Measurements from ENCODE around the gene TRIM54. TPM values are rescaled to one million over a fixed set of nuclear protein-coding genes. Genes with fewer than 3 reads are reported as not detected.

Gene TRIM54
- total and polyA plus RNA-seq, 2 of the 4 experiments (the other 2 are of a cell fraction), result 0.15 TPM; not detected in 1

DNA sequence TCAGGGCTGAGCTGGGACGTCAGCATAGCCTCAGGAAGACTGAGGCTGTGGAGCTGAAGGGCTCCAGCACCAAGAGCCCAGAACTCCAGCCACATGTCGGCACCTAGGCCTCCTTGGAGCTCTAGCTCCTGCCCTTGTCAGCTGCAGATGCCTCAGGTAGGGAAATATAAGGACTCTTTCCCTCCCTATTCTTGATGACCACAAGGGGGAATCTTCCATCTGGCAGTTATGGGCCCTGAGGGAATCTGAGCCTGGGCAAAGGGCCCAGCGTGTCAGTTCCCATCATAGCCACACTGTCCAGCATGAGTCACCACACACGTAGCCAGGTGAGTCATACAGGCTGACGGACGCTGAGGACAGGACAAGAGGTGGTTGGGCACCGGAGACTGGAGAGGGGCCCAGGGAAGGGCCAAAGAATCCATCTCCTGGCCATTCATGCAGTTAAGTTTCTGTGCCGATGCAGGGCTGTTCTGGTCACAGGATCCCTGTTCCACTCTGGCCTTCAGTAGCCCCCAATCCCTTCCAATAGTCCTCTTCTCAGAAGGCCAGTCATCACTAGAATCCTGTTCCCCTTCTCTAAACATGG, 38.8 kb downstream of the TRIM54 start (continued):
- TF ChIP-seq MXI1 (IDR thresholded peaks at IDR 0.05; ENCODE audit: borderline replicate concordance, low read depth, low read length), result peak; percentile 20; the same call in 1 of the 2 replicates

GRCh38 chr2:27322301-27322765, 40.1 kb downstream of the TRIM54 start:
- no peaks in the 10 kb centered on the region for H4K20me1 ChIP-seq (ENCODE audit: insufficient read depth, low read length)
- peak overlapping the region; percentile 63 for H3K4me3 ChIP-seq (ENCODE audit: insufficient read depth, low read depth, low read length)
- H3K4me1 ChIP-seq (ENCODE audit: control insufficient read depth, insufficient read depth, low read length), result peaks cover 7% of the 10 kb centered on the region
- H2AFZ ChIP-seq (replicated peaks; ENCODE audit: low read length, poor library complexity), result peak overlapping the region; percentile 92
- H3K9me1 ChIP-seq (ENCODE audit: insufficient read depth, low read length), result peaks cover 12% of the 10 kb centered on the region; the same call in 1 of the 2 replicates
- WGBS, 2 experiments (ENCODE audit: extremely low coverage in 2 of 2, insufficient read length in 1 of 2), result 27% methylated on average over 3 of the region's 10 CpGs; no CpG with 5 or more reads in 1 of the 2 experiments
- peaks cover 25 to 46% of the 10 kb centered on the region in 2 experiments; a peak in 3 of 4 replicates for H3K79me1 ChIP-seq (ENCODE audit: low read depth in 1 of 2, low read length in 2 of 2)
- peak overlapping the region; percentile 57; the same call in 2 of the 3 replicates for H2BK15ac ChIP-seq (ENCODE audit: low read depth, low read length)
- no peaks in the 10 kb centered on the region for H3K9me3 ChIP-seq (ENCODE audit: control insufficient read depth, insufficient read depth, low read length)
- DNase-seq, result peak; percentile 8
- peak overlapping the region; percentile 97 for H3K14ac ChIP-seq (replicated peaks; ENCODE audit: low read depth, low read length)
- peak overlapping the region; percentile 7 for H2BK120ac ChIP-seq (ENCODE audit: low read depth, low read length)
- peak overlapping the region; percentile 13 for H3K23ac ChIP-seq (ENCODE audit: low read depth, low read length)
- peak; percentile 57; the same call in 1 of the 2 replicates for TF ChIP-seq MXI1 (IDR thresholded peaks at IDR 0.05; ENCODE audit: borderline replicate concordance, low read depth, low read length)
- TF ChIP-seq FOS (IDR thresholded peaks at IDR 0.05; ENCODE audit: low read depth, low read length), result no peak
- no peak for TF ChIP-seq NFE2L2 (IDR thresholded peaks at IDR 0.05; ENCODE audit: low read depth, low read length)
- H4K5ac ChIP-seq (ENCODE audit: low read depth, low read length), result peak overlapping the region; percentile 50
- peak overlapping the region; percentile 98 for H2AK9ac ChIP-seq (replicated peaks; ENCODE audit: low read depth, low read length, poor library complexity)
- peak overlapping the region; percentile 34 for H3K56ac ChIP-seq (ENCODE audit: extremely low read depth, insufficient read depth, low read length)
- in situ Hi-C loops (cut with MboI; ENCODE audit: low sequenced_read_pairs), result no loop called here
- H4K91ac ChIP-seq (ENCODE audit: insufficient read depth, low read depth, low read length), result peak overlapping the region; percentile 89
- peak overlapping the region; percentile 72 for H3K4ac ChIP-seq (ENCODE audit: low read depth, low read length)
- peak overlapping the region; percentile 70 for H3K9ac ChIP-seq (ENCODE audit: low read depth, low read length)
- intact Hi-C loops (cut with micrococcal nuclease), result loop anchor here (5.0 kb wide), 1 partner anchor 35 kb away; the partner anchor contains the start of gene GTF3C2
- no peaks in the 10 kb centered on the region for H3K27me3 ChIP-seq (ENCODE audit: control insufficient read depth, insufficient read depth, low read length)
- H4K8ac ChIP-seq (ENCODE audit: low read depth in 2 of 2, low read length in 2 of 2), result peak overlapping the region; percentile 82 to 93
- H3K27ac ChIP-seq (ENCODE audit: insufficient read depth, low read length), result peak overlapping the region; percentile 72
- dilution Hi-C loops (cut with HindIII; ENCODE audit: low sequenced_read_pairs, unreplicated experiment), result no loop called here
- CTCF ChIA-PET, result no interaction called here
- peak overlapping the region; percentile 95 for H2AK5ac ChIP-seq (ENCODE audit: low read depth, low read length)
- H2BK20ac ChIP-seq (ENCODE audit: low read depth, low read length), result peak overlapping the region; percentile 56; the same call in 1 of the 2 replicates
- H2BK5ac ChIP-seq (ENCODE audit: low read depth, low read length, poor library complexity, severe bottlenecking), result peak overlapping the region; percentile 27
- peaks cover 10% of the 10 kb centered on the region for H3K36me3 ChIP-seq (ENCODE audit: control insufficient read depth, insufficient read depth, low read length)
- H3K4me2 ChIP-seq (ENCODE audit: low read depth, low read length), result peak overlapping the region; percentile 84
- no TSS peak for BruUV-seq (replicated peaks)
- ATAC-seq (ENCODE audit: low read depth), result peak; percentile 2
- POLR2A ChIA-PET (ENCODE audit: unreplicated experiment), result no interaction called here
- H3K18ac ChIP-seq (ENCODE audit: low read depth, low read length), result peak overlapping the region; percentile 12; the same call in 1 of the 2 replicates

Measured in IMR-90 (cell line).